ENCODE measurements around the gene TMEM184B.

The TMEM184B gene

GRCh38 chr22:38177044-38177443 is 95.8 kb downstream of the TMEM184B start:
- no peak for DNase-seq
- peaks cover 17% of the 10 kb centered on the region for H3K4me1 ChIP-seq
- no peaks in the 10 kb centered on the region for H3K9me3 ChIP-seq
- H3K36me3 ChIP-seq: no peaks in the 10 kb centered on the region
- H3K4me3 ChIP-seq (ENCODE audit: low read depth, low read length): no peak overlapping the region
- no peak for TF ChIP-seq CTCF (IDR thresholded peaks at IDR 0.05; ENCODE audit: low read depth, low read length)
- H3K27me3 ChIP-seq: no peaks in the 10 kb centered on the region

DNA sequence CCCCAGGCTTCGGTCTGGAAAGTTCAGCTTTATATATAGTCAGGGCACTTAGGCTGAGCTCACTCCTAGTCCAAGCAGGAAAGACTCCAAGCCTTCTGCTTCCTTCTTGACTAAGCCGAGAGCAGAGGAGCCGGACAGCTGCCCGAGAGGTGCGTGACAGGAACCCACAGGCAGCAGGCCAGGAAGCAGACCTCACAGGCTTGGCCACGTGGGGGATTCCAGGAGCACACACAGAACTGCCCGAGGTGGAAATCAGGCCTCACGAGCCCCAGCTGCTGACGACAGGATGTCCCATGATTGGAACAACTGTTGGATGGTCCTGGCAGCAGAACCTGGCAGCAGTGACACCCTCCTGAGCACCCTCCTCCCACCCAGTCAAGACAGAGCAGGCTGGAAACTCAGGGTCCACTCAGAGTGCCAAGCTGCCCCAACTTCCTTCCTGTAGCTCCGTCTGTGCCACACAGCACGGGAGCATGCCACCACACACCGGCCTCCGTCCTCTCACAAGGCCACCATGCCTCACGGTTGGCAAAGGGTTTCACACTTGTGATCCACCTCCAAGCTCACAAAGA is 96.6 kb downstream of the TMEM184B start:
- DNase-seq: peak; percentile 55
- no peaks in the 10 kb centered on the region for H3K27me3 ChIP-seq
- TF ChIP-seq CTCF (IDR thresholded peaks at IDR 0.05; ENCODE audit: low read depth, low read length): no peak
- no peaks in the 10 kb centered on the region for H3K9me3 ChIP-seq
- H3K4me3 ChIP-seq (ENCODE audit: low read depth, low read length): no peak overlapping the region
- H3K36me3 ChIP-seq: no peaks in the 10 kb centered on the region
- peaks cover 20% of the 10 kb centered on the region for H3K4me1 ChIP-seq

GRCh38 chr22:38175206-38176118 is 97.3 kb downstream of the TMEM184B start:
- Histone ChIP-seq H3K36me3 (no peaks in the 10 kb centered on the region), H3K9me3 (no peaks in the 10 kb centered on the region), H3K4me1 (peaks cover 15% of the 10 kb centered on the region; the same call in 1 of the 2 replicates), H3K27me3 (no peaks in the 10 kb centered on the region), H3K4me3 (ENCODE audit: low read depth, low read length) (no peak overlapping the region)
- DNase-seq: no peak
- no peak for TF ChIP-seq CTCF (IDR thresholded peaks at IDR 0.05; ENCODE audit: low read depth, low read length)

GRCh38 chr22:38174626-38175025 is 98.2 kb downstream of the TMEM184B start:
- TF ChIP-seq CTCF (IDR thresholded peaks at IDR 0.05; ENCODE audit: low read depth, low read length): no peak
- Histone ChIP-seq H3K9me3 (no peaks in the 10 kb centered on the region), H3K36me3 (no peaks in the 10 kb centered on the region), H3K4me3 (ENCODE audit: low read depth, low read length) (no peak overlapping the region), H3K4me1 (peaks cover 15% of the 10 kb centered on the region; the same call in 1 of the 2 replicates), H3K27me3 (no peaks in the 10 kb centered on the region)
- DNase-seq: no peak

DNA sequence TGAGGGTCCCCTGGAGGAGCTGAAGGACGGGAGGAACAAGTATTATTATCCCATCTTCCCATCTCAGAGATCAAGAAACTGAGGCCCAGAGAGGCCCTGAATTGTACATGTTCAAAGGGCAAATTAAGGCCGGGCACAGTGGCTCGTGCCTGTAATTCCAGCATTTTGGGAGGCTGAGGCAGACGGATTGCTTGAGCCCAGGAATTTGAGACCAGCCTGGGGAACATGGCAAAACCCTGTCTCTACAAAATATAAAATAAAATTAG is 99.2 kb downstream of the TMEM184B start:
- no peak for DNase-seq
- TF ChIP-seq CTCF (IDR thresholded peaks at IDR 0.05; ENCODE audit: low read depth, low read length): no peak
- Histone ChIP-seq H3K36me3 (no peaks in the 10 kb centered on the region), H3K4me3 (ENCODE audit: low read depth, low read length) (no peak overlapping the region), H3K27me3 (no peaks in the 10 kb centered on the region), H3K4me1 (peaks cover 15% of the 10 kb centered on the region; the same call in 1 of the 2 replicates), H3K9me3 (no peaks in the 10 kb centered on the region)

All from BE2C (cell line).